HEK293 (cell line): ENCODE measurements around the gene KRT33A.
A peak's percentile ranks its signal among the peaks of the same experiment; 100 is the strongest.

ENCODE experiments used
- CTCF ChIA-PET: fragments of 350-600 bp; formaldehyde crosslinking; extraction: SDS; loops from one replicate; lab custom pipeline; 2021; ENCODE audit warnings: antibody characterized with exemption; lab: Yijun Ruan, JAX
- POLR2A ChIA-PET: fragments of 300-600 bp; formaldehyde crosslinking; extraction: SDS; loops from one replicate; lab custom pipeline; 2020; ENCODE audit warnings: antibody characterized with exemption, inconsistent platforms; lab: Yijun Ruan, JAX
- H3K27ac ChIP-seq: fragments of 200-500 bp; sonication (Bioruptor generic); 2 replicates; pipeline ENCODE4 v1.5.1; 2014; ENCODE audit warnings: low read depth, low read length, control low read depth, inconsistent platforms; ENCODE audit errors: extremely low read depth
- H3K36me3 ChIP-seq, 2 experiments: fragments of 200-500 bp in 1 of 2; sonication (Bioruptor generic) in 1 of 2; 1 replicate in 1 of 2; 2 replicates in 1 of 2; pipeline ENCODE4 v1.5.1; 2014 to 2017; ENCODE audit warnings: inconsistent platforms in 2 of 2, low read length in 2 of 2; ENCODE audit not compliant: control insufficient read depth in 2 of 2, insufficient read depth in 1 of 2
- H3K4me1 ChIP-seq: fragments of 200-500 bp; sonication (Bioruptor generic); 2 replicates; pipeline ENCODE4 v1.5.1; 2014; ENCODE audit warnings: mild to moderate bottlenecking, low read length, inconsistent platforms; ENCODE audit not compliant: control insufficient read depth, insufficient read depth
- H3K4me3 ChIP-seq: 2 replicates; pipeline ENCODE4 v1.5.1; 2011; ENCODE audit warnings: low read depth, mild to moderate bottlenecking, control low read depth, low read length, moderate library complexity
- H3K9me3 ChIP-seq: fragments of 200-500 bp; sonication (Bioruptor generic); 2 replicates; pipeline ENCODE4 v1.5.1; 2014; ENCODE audit warnings: low read depth, low read length, inconsistent platforms; ENCODE audit not compliant: control insufficient read depth, insufficient read depth
- ATF2 ChIP-seq: fragments of 450-650 bp; formaldehyde crosslinking; IDR thresholded peaks from 2 replicates; pipeline ENCODE4 v1.5.1; 2016; ENCODE audit warnings: missing biosample characterization, missing genetic modification characterization, low read depth
- HOXD13 ChIP-seq: sonication (generic); formaldehyde crosslinking; IDR thresholded peaks from 2 replicates; pipeline ENCODE4 v1.8.0; 2022; ENCODE audit warnings: missing genetic modification reagents, borderline replicate concordance
- KLF9 ChIP-seq: fragments of 450-650 bp; formaldehyde crosslinking; IDR thresholded peaks from 2 replicates; pipeline ENCODE4 v1.5.1; 2016; ENCODE audit warnings: missing biosample characterization, missing genetic modification characterization, low read depth
- REPIN1 ChIP-seq: fragments of 450-650 bp; formaldehyde crosslinking; IDR thresholded peaks from 2 replicates; pipeline ENCODE4 v1.5.1; 2017; ENCODE audit warnings: missing biosample characterization, missing genetic modification characterization, low read depth
- REST ChIP-seq: fragments of 450-650 bp; formaldehyde crosslinking; IDR thresholded peaks from 2 replicates; pipeline ENCODE4 v1.5.1; 2016; ENCODE audit warnings: missing biosample characterization, missing genetic modification characterization
- SCRT2 ChIP-seq: fragments of 450-650 bp; formaldehyde crosslinking; IDR thresholded peaks from 2 replicates; pipeline ENCODE4 v1.5.1; 2016; ENCODE audit warnings: missing biosample characterization, missing genetic modification characterization
- WT1 ChIP-seq: fragments of 450-650 bp; formaldehyde crosslinking; IDR thresholded peaks from 2 replicates; pipeline ENCODE4 v1.5.1; 2016; ENCODE audit warnings: missing biosample characterization, missing genetic modification characterization
- ZBTB48 ChIP-seq: fragments of 450-650 bp; formaldehyde crosslinking; IDR thresholded peaks from 2 replicates; pipeline ENCODE4 v1.5.1; 2016; ENCODE audit warnings: missing biosample characterization, missing genetic modification characterization
- ZFP41 ChIP-seq: fragments of 450-650 bp; formaldehyde crosslinking; IDR thresholded peaks from 2 replicates; pipeline ENCODE4 v1.5.1; 2016; ENCODE audit warnings: missing biosample characterization, missing genetic modification characterization, borderline replicate concordance
- ZNF335 ChIP-seq: fragments of 450-650 bp; formaldehyde crosslinking; conservative IDR thresholded peaks from 2 replicates; pipeline ENCODE4 v1.5.1; 2016; ENCODE audit warnings: missing biosample characterization, missing genetic modification characterization
- ZNF366 ChIP-seq: fragments of 450-650 bp; formaldehyde crosslinking; conservative IDR thresholded peaks from 2 replicates; pipeline ENCODE4 v1.5.1; 2016; ENCODE audit warnings: missing biosample characterization, missing genetic modification characterization
- ZNF433 ChIP-seq: fragments of 450-650 bp; formaldehyde crosslinking; IDR thresholded peaks from 2 replicates; pipeline ENCODE4 v1.5.1; 2016; ENCODE audit warnings: missing biosample characterization, missing genetic modification characterization, low read depth
- ZNF626 ChIP-seq: fragments of 450-650 bp; sonication (Bioruptor Pico); formaldehyde crosslinking; IDR thresholded peaks from 2 replicates; pipeline ENCODE4 v1.5.1; 2018; ENCODE audit warnings: missing biosample characterization, missing genetic modification characterization, inconsistent platforms
- ZNF629 ChIP-seq: fragments of 450-650 bp; formaldehyde crosslinking; IDR thresholded peaks from 2 replicates; pipeline ENCODE4 v1.5.1; 2017; ENCODE audit warnings: missing biosample characterization, missing genetic modification characterization

KRT33A gene

GRCh38 chr17:41354536-41354935, 3.9 kb upstream of the KRT33A start:
- H3K4me1 ChIP-seq: no peaks in the 10 kb centered on the region
- H3K4me3 ChIP-seq: no peak overlapping the region
- ChIA-PET POLR2A (no interaction called here), CTCF (interaction anchor here (0.7 to 2.0 kb wide), 6 partner anchors 32 to 308 kb away, joined by 3 to 6 read pairs (median 5); no protein-coding TSS in a partner anchor)
- TF ChIP-seq KLF9 (tag by site-specific recombination) (no peak), ZNF433 (no peak), HOXD13 (no peak), ZNF626 (tag by site-specific recombination) (no peak), SCRT2 (tag by site-specific recombination) (no peak), WT1 (tag by site-specific recombination) (no peak)
- no peak overlapping the region for H3K27ac ChIP-seq
- H3K9me3 ChIP-seq: peaks cover 6% of the 10 kb centered on the region
- no peaks in the 10 kb centered on the region for H3K36me3 ChIP-seq

- no peak overlapping the region for H3K4me3 ChIP-seq
- no peak for TF ChIP-seq REPIN1 (tag by site-specific recombination)
- 0 out of 2 replicates have a peak, but pooled peaks have one; percentile 19 for TF ChIP-seq ZNF366 (tag by site-specific recombination)
- TF ChIP-seq ZBTB48 (tag by site-specific recombination): no peak
- TF ChIP-seq ZNF629 (tag by site-specific recombination): peak; percentile 41; the same call in 1 of the 2 replicates
- TF ChIP-seq ZNF335 (tag by site-specific recombination): 0 out of 2 replicates have a peak, but pooled peaks have one; percentile 22
- TF ChIP-seq REST: peak; percentile 95
- POLR2A ChIA-PET: no interaction called here
- peaks cover 6% of the 10 kb centered on the region for H3K9me3 ChIP-seq
- no peaks in the 10 kb centered on the region for H3K36me3 ChIP-seq
- CTCF ChIA-PET: interaction anchor here (0.6 to 1.4 kb wide), 5 partner anchors 21 to 402 kb away, joined by 3 to 6 read pairs (median 3); no protein-coding TSS in a partner anchor
- H3K4me1 ChIP-seq: no peaks in the 10 kb centered on the region
- H3K27ac ChIP-seq: no peak overlapping the region
Observed at GRCh38 chr17:41352597-41353366, 2.2 kb upstream of the KRT33A start.

GRCh38 chr17:41351177-41351576, 549 bp upstream of the KRT33A start:
- POLR2A ChIA-PET: no interaction called here
- TF ChIP-seq ZFP41 (tag by site-specific recombination): no peak
- TF ChIP-seq ATF2 (tag by site-specific recombination): 0 out of 2 replicates have a peak, but pooled peaks have one; percentile 40
- Histone ChIP-seq H3K36me3 (no peaks in the 10 kb centered on the region), H3K9me3 (peaks cover 2% of the 10 kb centered on the region), H3K4me1 (no peaks in the 10 kb centered on the region), H3K4me3 (no peak overlapping the region), H3K27ac (no peak overlapping the region)
- CTCF ChIA-PET: interaction anchor here (0.5 to 1.2 kb wide), 3 partner anchors 17 to 67 kb away, joined by 3 read pairs; no protein-coding TSS in a partner anchor
